Adipocyte (in vitro differentiated cells): ENCODE data around the gene CTSS.

ENCODE experiments used
- DNase-seq: peaks from one replicate; pipeline ENCODE4 v3.0.0-alpha.2; 2015; ENCODE audit warnings: low read depth
- H3K27me3 ChIP-seq: replicated peaks from 2 replicates; pipeline ENCODE4 v1.7.0; 2013; ENCODE audit warnings: mild to moderate bottlenecking, low read length, moderate library complexity; ENCODE audit not compliant: control insufficient read depth, insufficient read depth
- H3K36me3 ChIP-seq: 2 replicates; pipeline ENCODE4 v1.7.0; 2013; ENCODE audit warnings: low read length, mild to moderate bottlenecking, moderate library complexity; ENCODE audit not compliant: control insufficient read depth, insufficient read depth, severe bottlenecking
- H3K4me1 ChIP-seq: 2 replicates; pipeline ENCODE4 v1.7.0; 2013; ENCODE audit warnings: mild to moderate bottlenecking, low read length, moderate library complexity; ENCODE audit not compliant: control insufficient read depth, insufficient read depth
- H3K4me3 ChIP-seq: 2 replicates; pipeline ENCODE4 v1.7.0; 2013; ENCODE audit warnings: mild to moderate bottlenecking, low read length, moderate library complexity
- H3K9ac ChIP-seq: 2 replicates; pipeline ENCODE4 v1.7.0; 2013; ENCODE audit warnings: mild to moderate bottlenecking, low read length, moderate library complexity
- H3K9me3 ChIP-seq: 2 replicates; pipeline ENCODE4 v1.7.0; 2013; ENCODE audit warnings: mild to moderate bottlenecking, low read length, moderate library complexity; ENCODE audit not compliant: control insufficient read depth

Gene CTSS

DNA sequence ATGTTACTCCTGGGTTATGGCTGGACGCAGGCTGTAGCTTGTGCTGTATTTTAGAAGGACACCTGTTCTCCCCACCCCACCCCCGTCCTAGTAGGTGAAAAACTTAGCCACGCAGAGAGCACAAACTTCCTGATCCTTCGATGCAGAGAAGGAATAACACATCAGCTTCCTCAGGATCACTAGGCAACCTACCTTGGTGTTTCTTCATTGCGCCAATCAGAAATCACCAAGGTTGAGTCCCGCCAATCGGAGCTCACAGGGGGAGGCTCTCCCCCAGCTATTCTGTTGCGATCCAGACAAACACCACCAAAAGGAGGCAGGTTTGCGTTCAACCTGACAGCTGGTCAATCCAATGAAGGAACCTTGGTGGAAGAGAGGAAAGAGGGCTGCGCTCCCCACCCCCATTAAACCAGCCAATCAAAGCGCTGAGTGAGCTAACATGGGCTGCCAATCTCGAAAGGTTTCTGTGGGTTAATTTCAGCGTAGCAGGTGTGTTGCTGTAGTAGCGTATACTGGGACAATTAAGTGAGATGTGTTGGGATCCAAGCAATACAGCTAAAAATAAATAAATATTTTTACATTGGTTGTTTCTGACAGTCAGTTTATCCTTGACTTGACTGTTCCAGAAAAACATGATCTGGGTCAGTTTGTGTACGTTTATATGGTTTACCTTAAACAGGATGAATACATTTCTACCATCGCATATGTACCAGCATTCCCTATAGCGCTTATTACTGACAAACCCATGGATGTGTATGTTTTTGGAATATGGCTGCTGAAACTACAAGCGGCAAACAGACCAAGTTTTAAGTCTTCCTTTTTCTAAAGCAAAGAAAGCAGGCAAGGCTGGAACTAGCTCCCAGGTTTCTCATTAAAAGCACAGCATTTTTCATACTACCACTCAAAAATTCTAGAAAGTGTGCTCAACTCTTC is 68.3 kb downstream of the CTSS start, which contains the start of gene GOLPH3L:
GOLPH3L (minus strand) TSS at position 160 of the 933 bp plus-strand sequence. CDS start 2,316 bp downstream, outside the sequence.
- DNase-seq = peak; percentile 97
- Histone ChIP-seq H3K4me3 (peak within 1 kb of the TSS; percentile 96), H3K4me1 (peaks cover 10% of the 10 kb centered on the region), H3K9me3 (no peaks in the 10 kb centered on the region), H3K9ac (peak within 1 kb of the TSS; percentile 85), H3K27me3 (no peaks in the 10 kb centered on the region), H3K36me3 (peaks cover 21% of the 10 kb centered on the region)

DNA sequence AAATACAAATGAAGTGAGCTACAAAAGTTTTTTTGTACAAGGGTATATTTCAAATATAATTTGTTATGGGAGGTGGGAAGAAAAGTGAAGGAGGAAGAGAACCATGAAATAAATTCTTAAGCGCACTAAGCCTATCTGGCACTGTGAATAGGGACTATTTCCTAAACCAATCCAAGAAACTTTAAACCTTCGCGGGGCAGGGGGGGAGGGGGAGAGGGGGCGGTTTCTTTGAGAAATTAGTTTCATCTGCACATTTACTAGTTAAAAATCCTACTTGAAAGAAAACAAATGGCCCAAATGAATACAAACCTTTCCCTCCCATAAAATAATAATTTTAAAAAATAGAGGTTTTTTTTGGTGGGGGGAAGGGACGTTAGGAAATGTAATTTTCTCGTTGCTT is 69.0 kb downstream of the CTSS start:
- H3K4me3 ChIP-seq = peak overlapping the region; percentile 96
- H3K9me3 ChIP-seq = no peaks in the 10 kb centered on the region
- H3K36me3 ChIP-seq = peaks cover 26% of the 10 kb centered on the region
- H3K9ac ChIP-seq = peak overlapping the region; percentile 85
- no peaks in the 10 kb centered on the region for H3K27me3 ChIP-seq
- H3K4me1 ChIP-seq = peaks cover 10% of the 10 kb centered on the region
- peak; percentile 25 for DNase-seq

DNA sequence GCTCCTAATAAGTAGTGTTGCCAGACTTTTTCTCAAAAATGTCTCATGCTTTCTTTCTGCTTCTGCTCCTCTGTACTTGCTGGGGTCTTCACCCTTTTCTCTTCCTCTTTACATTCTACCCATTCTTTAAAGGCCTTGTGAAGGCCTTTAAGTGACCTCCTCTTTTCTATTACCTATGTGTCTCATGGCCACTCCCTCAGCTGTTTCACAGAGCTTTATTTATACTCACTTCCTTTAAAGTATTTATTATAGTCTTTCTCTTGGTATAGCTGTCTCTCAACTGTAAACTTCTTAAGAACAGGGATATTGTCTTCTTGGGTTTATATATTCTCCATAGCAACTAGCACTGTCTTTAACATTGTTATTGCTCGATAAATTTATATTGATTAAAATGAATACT is 69.4 kb downstream of the CTSS start:
- Histone ChIP-seq H3K9ac (peak overlapping the region; percentile 85), H3K4me3 (peak overlapping the region; percentile 96), H3K4me1 (peaks cover 10% of the 10 kb centered on the region), H3K27me3 (no peaks in the 10 kb centered on the region), H3K9me3 (no peaks in the 10 kb centered on the region), H3K36me3 (peaks cover 28% of the 10 kb centered on the region)
- peak; percentile 4 for DNase-seq

DNA sequence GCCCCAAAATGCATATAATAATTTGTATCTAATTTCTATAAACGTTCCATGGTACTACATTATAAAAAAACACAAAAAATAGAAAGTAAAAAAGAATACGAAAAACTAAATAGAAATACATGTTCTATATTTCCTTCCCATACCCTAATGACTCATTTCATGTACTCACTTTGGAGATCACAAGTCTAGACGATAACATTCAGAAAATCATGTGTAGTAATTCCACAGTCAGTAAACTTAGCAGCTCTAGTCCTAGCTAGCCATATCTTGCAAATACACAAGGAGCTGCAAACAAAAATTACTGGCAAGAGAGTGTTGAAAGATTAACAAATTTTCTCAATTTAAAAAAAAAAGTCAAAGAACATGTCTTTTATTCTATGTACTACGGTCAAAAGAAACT is 70.0 kb downstream of the CTSS start:
- H3K9me3 ChIP-seq = no peaks in the 10 kb centered on the region
- H3K36me3 ChIP-seq = peaks cover 29% of the 10 kb centered on the region
- peak; percentile 16 for DNase-seq
- H3K4me3 ChIP-seq = peak overlapping the region; percentile 96
- H3K27me3 ChIP-seq = no peaks in the 10 kb centered on the region
- H3K4me1 ChIP-seq = peaks cover 10% of the 10 kb centered on the region
- no peak overlapping the region for H3K9ac ChIP-seq

DNA sequence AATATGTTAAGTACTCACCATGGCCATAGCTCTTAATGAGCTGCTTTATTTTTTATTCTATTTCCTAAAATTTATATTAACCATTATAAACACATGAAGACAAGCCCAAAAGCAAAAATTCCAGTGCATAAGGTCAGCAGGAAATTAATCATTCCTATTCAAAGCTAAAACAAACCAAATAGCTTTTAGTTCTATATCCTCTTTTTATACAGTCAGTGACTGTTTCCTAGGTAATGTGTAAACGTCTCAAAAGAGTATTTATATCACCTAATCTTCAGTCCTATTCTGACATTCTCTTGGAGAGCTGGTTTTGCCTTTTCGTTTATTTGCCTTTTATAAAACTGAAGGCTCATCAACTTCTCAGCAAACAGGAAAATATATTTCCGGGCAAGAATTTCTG is 72.9 kb downstream of the CTSS start:
- no peaks in the 10 kb centered on the region for H3K9me3 ChIP-seq
- H3K4me3 ChIP-seq = no peak overlapping the region
- H3K27me3 ChIP-seq = no peaks in the 10 kb centered on the region
- H3K4me1 ChIP-seq = peaks cover 8% of the 10 kb centered on the region
- no peak for DNase-seq
- H3K9ac ChIP-seq = no peak overlapping the region
- peaks cover 40% of the 10 kb centered on the region for H3K36me3 ChIP-seq

DNA sequence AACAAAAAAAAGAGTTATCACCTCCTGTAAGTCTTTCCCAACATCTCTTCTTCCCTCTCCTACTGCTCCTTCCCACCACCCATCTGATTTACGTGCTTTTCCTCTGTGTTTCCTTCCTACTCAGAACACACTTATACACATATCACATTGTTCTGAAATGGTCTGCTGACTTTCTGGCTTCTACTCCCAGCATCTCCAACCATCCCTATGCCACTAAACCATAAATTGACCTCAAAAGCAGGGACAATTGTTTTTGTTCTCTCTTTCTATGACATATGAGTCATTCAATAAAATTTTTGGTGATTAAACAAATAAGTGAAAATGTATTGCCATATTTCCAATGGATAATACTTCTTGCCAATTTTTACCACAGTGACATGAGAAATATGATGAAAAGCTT is 76.8 kb downstream of the CTSS start:
- DNase-seq = peak; percentile 0
- H3K9me3 ChIP-seq = no peaks in the 10 kb centered on the region
- H3K9ac ChIP-seq = no peak overlapping the region
- peaks cover 36% of the 10 kb centered on the region for H3K36me3 ChIP-seq
- no peaks in the 10 kb centered on the region for H3K4me1 ChIP-seq
- H3K27me3 ChIP-seq = no peaks in the 10 kb centered on the region
- no peak overlapping the region for H3K4me3 ChIP-seq

DNA sequence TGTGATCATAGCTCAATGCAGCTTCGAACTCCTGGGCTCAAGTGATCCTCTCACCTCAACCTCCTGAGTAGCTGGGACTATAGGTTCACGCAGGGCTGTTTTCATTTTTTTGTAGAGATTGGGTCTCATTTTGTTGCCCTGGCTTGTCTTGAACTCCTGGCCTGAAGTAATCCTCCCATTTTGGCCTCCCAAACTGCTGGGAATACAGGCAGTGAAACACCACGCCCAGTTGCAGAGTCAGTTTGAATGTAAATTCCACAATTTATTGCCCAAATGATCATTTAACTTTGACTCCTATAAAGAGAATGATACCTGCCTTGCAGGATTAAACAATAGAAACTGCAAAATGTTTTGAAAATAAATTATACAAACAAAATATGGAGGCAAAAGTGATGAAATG is 79.3 kb downstream of the CTSS start:
- Histone ChIP-seq H3K36me3 (peaks cover 18% of the 10 kb centered on the region), H3K9ac (no peak overlapping the region), H3K4me3 (no peak overlapping the region), H3K9me3 (no peaks in the 10 kb centered on the region), H3K27me3 (no peaks in the 10 kb centered on the region), H3K4me1 (no peaks in the 10 kb centered on the region)
- no peak for DNase-seq

DNA sequence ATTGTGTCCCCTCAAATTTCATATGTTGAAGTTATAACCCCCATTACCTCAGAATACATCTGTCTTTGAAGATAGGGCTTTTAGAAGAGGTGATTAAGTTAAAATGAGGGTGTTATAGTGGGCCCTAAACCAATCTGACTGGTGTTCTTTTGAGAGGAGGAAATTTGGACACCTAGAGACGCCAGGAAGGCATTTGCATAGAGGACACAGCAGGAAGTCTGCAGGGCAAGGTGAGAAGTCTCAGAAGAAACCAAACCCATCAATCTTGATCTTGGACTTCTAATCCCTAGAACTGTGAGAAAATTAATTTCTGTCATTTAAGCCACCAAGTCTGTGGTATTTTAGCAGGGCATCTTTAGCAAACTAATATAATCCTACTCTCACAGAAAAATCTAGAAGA is 81.7 kb downstream of the CTSS start:
- H3K9me3 ChIP-seq = no peaks in the 10 kb centered on the region
- H3K36me3 ChIP-seq = peaks cover 12% of the 10 kb centered on the region
- no peaks in the 10 kb centered on the region for H3K27me3 ChIP-seq
- DNase-seq = no peak
- no peak overlapping the region for H3K9ac ChIP-seq
- H3K4me3 ChIP-seq = no peak overlapping the region
- no peaks in the 10 kb centered on the region for H3K4me1 ChIP-seq
